ENCODE data around the gene CELA3B.
"Not testable (repeated sequence)": the region's sequence is repeated elsewhere in the genome, so short reads cannot be mapped to it uniquely, and the experiment has no call there.

The CELA3B gene

DNA sequence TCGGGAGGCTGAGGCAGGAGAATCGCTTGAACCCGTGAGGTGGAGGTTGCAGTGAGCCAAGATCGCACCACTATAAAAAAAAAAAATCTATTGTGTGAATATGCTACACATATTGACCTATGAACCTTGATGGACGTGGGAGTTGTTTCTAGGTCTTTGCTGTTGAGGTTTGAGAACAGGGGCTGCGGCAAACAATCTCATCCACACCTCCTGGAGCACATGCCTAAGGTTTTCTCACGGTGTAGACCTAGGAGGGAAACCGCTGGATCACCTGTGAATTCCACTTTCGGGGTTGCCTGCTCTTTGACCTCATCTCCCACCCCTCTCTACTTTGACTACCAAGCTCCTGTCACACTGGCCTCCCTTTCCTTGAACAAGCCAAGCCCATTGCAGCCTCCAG lies 1.5 kb upstream of the CELA3B start:
- DNase-seq (ENCODE audit: low spot score), result not testable (repeated sequence)

DNA sequence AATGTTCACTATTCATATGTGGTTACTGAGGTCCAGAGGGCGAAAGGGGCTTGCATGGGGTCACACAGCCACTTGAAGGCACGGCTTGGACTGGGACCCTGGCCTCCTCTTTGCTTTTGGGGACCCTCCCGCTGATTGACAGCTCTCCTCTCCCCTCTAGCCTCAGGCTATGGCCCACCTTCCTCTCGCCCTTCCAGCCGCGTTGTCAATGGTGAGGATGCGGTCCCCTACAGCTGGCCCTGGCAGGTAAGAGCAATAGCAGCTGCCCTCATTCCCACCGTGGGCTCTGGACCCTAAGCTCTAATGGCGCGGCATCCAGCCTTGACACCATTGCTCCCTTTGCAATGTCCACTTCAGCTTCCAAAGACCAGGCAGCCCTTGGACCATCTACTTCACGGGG lies 1.4 kb downstream of the CELA3B start:
- DNase-seq (ENCODE audit: low spot score), result not testable (repeated sequence)

DNA sequence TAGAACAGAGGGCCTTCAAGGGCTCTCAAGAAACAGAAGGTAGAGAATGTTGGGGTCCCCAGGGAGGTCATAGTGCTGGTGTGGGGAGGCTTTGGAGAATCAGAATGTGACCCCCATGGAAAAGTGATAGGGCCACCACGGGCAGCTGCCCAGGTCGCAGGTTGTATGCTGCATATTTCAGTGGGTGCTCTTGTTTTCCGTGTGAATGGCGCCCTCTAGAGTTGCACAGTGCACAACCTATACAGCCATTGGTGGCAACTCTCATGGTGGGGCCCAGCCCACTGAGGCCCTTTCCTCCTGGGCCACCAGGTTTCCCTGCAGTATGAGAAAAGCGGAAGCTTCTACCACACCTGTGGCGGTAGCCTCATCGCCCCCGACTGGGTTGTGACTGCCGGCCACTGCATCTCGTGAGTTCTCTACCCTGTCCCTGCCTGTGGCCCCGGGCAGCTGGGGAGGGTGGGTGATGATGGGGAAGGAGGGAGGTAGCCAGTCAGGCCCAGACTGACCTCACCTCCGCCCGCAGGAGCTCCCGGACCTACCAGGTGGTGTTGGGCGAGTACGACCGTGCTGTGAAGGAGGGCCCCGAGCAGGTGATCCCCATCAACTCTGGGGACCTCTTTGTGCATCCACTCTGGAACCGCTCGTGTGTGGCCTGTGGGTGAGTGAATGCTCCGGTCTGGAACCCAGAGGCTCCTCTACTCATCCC lies 3.8 kb downstream of the CELA3B start:
- not testable (repeated sequence) for DNase-seq (ENCODE audit: low spot score)

DNA sequence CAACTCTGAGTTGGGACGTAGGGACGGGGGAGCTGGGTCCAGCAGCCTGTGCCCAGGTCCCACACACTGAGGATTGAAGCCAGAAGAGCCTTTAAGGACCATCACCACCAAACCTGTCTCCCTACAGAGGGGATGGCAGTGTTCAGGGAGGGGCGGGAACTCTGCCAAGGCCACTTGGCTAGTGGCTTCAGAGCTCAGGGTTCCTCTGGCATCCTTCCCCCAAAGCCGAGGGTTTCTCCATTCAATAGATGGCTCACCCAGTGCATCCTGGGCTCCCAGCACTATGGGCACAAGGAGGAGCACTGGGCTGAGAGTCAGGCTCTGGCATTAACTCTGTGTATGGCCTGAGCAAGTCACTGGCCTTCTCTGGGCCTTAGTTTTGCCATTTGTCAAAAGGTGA lies 4.4 kb downstream of the CELA3B start:
- DNase-seq (ENCODE audit: low spot score), result not testable (repeated sequence)

GRCh38 chr1:21982122-21982521 lies 5.3 kb downstream of the CELA3B start:
- not testable (repeated sequence) for DNase-seq (ENCODE audit: low spot score)

- not testable (repeated sequence) for DNase-seq (ENCODE audit: low spot score)
Measured at GRCh38 chr1:21983539-21983938, 6.7 kb downstream of the CELA3B start.

DNA sequence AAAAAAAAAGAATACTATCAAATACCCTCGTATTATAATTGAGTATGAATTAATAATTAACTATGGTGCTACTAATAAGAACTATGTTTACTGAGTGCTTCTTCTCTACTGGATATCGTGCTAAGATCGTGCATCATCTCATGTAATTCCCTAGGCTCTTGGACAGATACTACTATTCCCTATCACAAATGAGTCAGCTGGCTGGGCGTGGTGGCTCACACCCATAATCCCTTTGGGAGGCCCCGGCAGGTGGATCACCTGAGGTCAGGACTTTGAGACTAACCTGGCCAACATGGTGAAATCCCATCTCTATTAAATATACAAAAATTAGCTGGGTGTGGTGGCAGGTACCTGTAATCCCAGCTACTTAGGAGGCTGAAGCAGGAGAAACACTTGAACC lies 9.1 kb downstream of the CELA3B start:
- not testable (repeated sequence) for DNase-seq (ENCODE audit: low spot score)

- DNase-seq (ENCODE audit: low spot score), result not testable (repeated sequence)
Measured at GRCh38 chr1:21986386-21986785, 9.6 kb downstream of the CELA3B start.

- not testable (repeated sequence) for DNase-seq (ENCODE audit: low spot score)
Measured at GRCh38 chr1:21989672-21990393, 13.0 kb downstream of the CELA3B start.

DNA sequence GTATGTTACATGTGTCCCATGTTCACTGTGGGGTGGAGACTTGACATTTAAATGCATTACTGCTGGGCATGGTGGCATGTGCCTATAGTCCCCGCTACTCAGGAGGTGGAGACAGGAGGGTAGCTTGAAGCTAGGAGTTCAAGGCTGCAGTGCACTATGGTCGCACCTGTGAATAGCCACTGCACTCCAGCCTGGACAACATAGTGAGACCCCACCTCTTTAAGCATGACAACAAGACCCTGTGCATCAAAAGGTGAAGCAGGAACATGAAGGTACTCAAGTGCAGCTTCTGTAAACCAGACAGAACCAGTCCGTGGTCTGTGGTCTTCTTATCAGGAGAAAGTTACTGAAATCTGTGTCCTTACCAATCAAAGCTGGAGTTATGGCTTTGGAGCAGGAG lies 15.4 kb downstream of the CELA3B start:
- DNase-seq (ENCODE audit: low spot score), result not testable (repeated sequence)

DNA sequence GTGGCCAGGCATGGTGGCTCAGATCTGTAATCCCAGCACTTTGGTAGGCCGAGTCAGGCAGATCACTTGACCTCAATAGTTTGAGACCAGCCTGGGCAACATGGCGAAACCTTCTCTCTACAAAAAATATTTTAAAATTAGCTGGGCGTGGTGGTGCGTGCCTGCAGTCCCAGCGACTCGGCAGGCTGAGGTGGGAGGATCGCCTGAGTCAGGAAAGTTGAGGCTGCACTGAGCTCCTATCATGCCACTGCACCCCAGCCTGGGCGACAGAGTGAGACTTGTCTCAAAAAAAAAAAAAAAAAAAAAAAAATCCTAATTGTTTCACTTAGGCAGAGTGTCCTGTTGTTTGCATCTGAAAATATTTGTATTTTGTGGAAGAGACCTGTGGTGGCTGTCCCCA lies 17.9 kb downstream of the CELA3B start:
- DNase-seq (ENCODE audit: low spot score), result not testable (repeated sequence)

- not testable (repeated sequence) for DNase-seq (ENCODE audit: low spot score)
Measured at GRCh38 chr1:21996663-21996970, 19.8 kb downstream of the CELA3B start.

DNA sequence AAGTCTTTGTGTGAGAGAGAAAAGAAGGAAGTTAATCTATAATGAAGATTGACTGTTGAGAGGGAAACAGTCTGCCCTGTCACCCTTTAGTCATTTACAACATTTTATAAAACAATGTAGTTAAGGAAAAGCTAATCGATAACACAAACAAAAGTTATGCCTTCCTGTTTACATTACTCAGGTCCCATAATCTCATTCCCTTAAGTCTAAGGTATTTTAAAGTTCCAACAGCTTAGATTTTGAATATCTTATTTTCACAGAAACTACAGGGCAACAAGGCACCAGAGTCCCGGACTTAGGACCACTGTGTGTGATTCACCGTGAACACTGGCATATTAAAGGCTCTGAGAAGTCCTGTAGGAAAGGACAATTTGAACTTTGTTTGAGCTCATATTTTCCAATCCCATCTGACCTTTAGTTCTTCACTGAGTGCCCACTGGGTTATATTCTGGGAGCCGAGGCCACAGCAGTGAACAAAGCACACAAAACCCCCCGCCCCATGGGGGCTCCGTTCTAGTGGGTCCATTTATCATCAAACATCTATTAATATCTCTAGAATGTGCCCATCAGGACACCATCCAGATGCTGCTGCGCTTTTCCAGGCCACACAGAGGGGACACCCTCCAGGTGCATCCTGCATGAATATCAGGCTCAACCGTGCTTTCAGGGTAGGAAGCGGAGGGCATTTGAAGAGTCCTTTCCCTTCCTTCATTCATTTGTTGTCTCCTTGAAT lies 21.2 kb downstream of the CELA3B start:
- not testable (repeated sequence) for DNase-seq (ENCODE audit: low spot score)

- DNase-seq (ENCODE audit: low spot score), result not testable (repeated sequence)
Measured at GRCh38 chr1:21998624-21999294, 21.9 kb downstream of the CELA3B start.

DNA sequence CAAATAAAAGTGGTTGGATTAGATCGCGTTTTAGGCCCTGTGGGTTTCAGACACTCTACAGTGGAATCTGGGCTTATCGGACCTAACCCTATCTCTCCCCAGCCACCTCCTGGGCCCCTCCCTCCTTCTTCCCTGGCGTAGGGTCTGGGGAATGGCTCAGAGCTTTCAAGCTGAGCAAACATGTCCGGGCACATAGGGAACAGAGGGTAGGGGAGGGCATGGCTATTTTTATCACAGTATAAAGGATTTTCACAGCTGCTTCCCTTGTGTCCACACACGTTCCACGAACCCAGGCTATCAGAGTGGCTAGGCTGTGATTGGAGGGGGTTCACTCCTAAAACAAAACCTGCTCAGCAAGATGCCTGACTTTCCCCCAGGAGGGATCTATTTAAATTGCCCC lies 22.8 kb downstream of the CELA3B start:
- DNase-seq (ENCODE audit: low spot score), result not testable (repeated sequence)

GRCh38 chr1:22001409-22001808 lies 24.6 kb downstream of the CELA3B start, which contains the start of gene CELA3A:
Gene CELA3A (plus strand): TSS chr1:22001657. CDS start chr1:22001675, 18 bp downstream.
- DNase-seq (ENCODE audit: low spot score), result no peak

GRCh38 chr1:22002461-22002860 lies 25.6 kb downstream of the CELA3B start:
- not testable (repeated sequence) for DNase-seq (ENCODE audit: low spot score)

DNA sequence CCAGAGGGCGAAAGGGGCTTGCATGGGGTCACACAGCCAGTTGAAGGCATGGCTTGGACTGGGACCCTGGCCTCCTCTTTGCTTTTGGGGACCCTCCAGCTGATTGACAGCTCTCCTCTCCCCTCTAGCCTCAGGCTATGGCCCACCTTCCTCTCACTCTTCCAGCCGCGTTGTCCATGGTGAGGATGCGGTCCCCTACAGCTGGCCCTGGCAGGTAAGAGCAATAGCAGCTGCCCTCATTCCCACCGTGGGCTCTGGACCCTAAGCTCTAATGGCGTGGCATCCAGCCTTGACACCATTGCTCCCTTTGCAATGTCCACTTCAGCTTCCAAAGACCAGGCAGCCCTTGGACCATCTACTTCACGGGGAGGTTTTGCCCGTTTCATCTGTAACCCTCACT lies 26.1 kb downstream of the CELA3B start:
- DNase-seq (ENCODE audit: low spot score), result not testable (repeated sequence)

DNA sequence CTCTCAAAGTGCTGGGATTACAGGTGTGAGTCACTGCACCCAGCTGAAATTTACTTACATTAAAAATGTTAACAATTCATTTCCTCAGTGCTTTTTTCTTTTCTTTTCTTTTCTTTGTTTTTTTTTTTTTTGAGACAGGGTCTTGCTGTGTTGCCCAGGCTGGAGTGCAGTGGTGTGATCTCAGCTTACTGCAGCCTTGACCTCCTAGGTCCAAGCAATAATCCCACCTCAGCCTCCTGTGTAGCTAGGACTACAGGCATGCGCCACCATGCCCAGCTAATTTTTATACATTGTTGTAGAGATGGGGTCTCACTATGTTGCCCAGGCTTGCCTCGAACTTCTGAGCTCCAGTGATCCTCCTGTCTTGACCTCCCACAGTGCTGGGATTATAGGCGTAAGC lies 27.1 kb downstream of the CELA3B start:
- DNase-seq (ENCODE audit: low spot score), result not testable (repeated sequence)

DNA sequence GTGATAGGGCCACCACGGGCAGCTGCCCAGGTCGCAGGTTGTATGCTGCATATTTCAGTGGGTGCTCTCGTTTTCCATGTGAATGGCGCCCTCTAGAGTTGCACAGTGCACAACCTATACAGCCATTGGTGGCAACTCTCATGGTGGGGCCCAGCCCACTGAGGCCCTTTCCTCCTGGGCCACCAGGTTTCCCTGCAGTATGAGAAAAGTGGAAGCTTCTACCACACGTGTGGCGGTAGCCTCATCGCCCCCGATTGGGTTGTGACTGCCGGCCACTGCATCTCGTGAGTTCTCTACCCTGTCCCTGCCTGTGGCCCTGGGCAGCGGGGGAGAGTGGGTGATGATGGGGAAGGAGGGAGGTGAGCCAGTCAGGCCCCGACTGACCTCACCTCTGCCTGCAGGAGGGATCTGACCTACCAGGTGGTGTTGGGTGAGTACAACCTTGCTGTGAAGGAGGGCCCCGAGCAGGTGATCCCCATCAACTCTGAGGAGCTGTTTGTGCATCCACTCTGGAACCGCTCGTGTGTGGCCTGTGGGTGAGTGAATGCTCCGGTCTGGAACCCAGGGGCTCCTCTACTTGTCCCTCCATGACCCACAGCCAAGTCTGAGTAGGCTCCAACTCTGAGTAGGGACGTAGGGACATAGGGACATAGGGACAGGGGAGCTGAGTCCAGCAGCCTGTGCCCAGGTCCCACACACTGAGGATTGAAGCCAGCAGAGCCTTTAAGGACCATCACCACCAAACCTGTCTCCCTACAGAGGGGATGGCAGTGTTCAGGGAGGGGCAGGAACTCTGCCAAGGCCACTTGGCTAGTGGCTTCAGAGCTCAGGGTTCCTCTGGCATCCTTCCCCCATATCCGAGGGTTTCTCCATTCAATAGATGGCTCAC lies 28.7 kb downstream of the CELA3B start:
- DNase-seq (ENCODE audit: low spot score), result not testable (repeated sequence)

GRCh38 chr1:22006736-22007135 lies 29.9 kb downstream of the CELA3B start:
- not testable (repeated sequence) for DNase-seq (ENCODE audit: low spot score)
